GM19043 (cell line): ENCODE data around the gene HSPB7.
"Not testable (repeated sequence)": the region's sequence is repeated elsewhere in the genome, so short reads cannot be mapped to it uniquely, and the experiment has no call there.

Experiments
- ATAC-seq: cut with Tn5 transposase; IDR thresholded peaks from one replicate; pipeline ENCODE4 v1.9.1; 2021; ENCODE audit warnings: low read depth; ENCODE audit not compliant: unreplicated experiment

HSPB7 gene

GRCh38 chr1:16017461-16018303 is at the start of gene HSPB7:
Gene HSPB7 (minus strand): TSS chr1:16018043. CDS start chr1:16017963, 80 bp downstream.
- no peak for ATAC-seq

- ATAC-seq = no peak
These were observed 49.4 kb upstream of the HSPB7 start for GRCh38 chr1:16067127-16067768.

GRCh38 chr1:16066245-16066644 is 48.4 kb upstream of the HSPB7 start:
- no peak for ATAC-seq

GRCh38 chr1:16065269-16065576 is 47.4 kb upstream of the HSPB7 start:
- ATAC-seq = no peak

- ATAC-seq = no peak
These were observed 46.9 kb upstream of the HSPB7 start for GRCh38 chr1:16064536-16065268.

- ATAC-seq = no peak
These were observed 46.1 kb upstream of the HSPB7 start for GRCh38 chr1:16063921-16064320.

- no peak for ATAC-seq
These were observed 45.5 kb upstream of the HSPB7 start for GRCh38 chr1:16063226-16063829.

- not testable (repeated sequence) for ATAC-seq
These were observed 44.8 kb upstream of the HSPB7 start for GRCh38 chr1:16062687-16063075.

GRCh38 chr1:16061989-16062686 is 44.3 kb upstream of the HSPB7 start:
- ATAC-seq = not testable (repeated sequence)

GRCh38 chr1:16061266-16061665 is 43.4 kb upstream of the HSPB7 start:
- no peak for ATAC-seq

- ATAC-seq = not testable (repeated sequence)
These were observed 40.7 kb upstream of the HSPB7 start for GRCh38 chr1:16058394-16059120.

- ATAC-seq = not testable (repeated sequence)
These were observed 39.6 kb upstream of the HSPB7 start for GRCh38 chr1:16057314-16057915.

GRCh38 chr1:16056521-16056912 is 38.7 kb upstream of the HSPB7 start:
- not testable (repeated sequence) for ATAC-seq

GRCh38 chr1:16055613-16056520 is 38.0 kb upstream of the HSPB7 start:
- peak; percentile 71 for ATAC-seq

- ATAC-seq = no peak
These were observed 37.0 kb upstream of the HSPB7 start for GRCh38 chr1:16054598-16055540.

- no peak for ATAC-seq
These were observed 36.1 kb upstream of the HSPB7 start for GRCh38 chr1:16053781-16054502.

- not testable (repeated sequence) for ATAC-seq
These were observed 34.1 kb upstream of the HSPB7 start for GRCh38 chr1:16051949-16052348.
